ENCODE data around the gene MTMR10.

GRCh38 chr15:30984118-30984517 is 7.3 kb downstream of the MTMR10 start:
- no peak for TF ChIP-seq CTCF (IDR thresholded peaks at IDR 0.05)
- TF ChIP-seq BHLHE40 (IDR thresholded peaks at IDR 0.05; ENCODE audit: low read depth, low read length): no peak
- TF ChIP-seq POLR2A (IDR thresholded peaks at IDR 0.05; ENCODE audit: low read length): no peak
- no peak for TF ChIP-seq ELK1 (IDR thresholded peaks at IDR 0.05; ENCODE audit: low read depth, low read length)
- TF ChIP-seq MAX (IDR thresholded peaks at IDR 0.05): no peak
- no peak for TF ChIP-seq ZFP36 (IDR thresholded peaks at IDR 0.05; ENCODE audit: borderline replicate concordance, partially characterized antibody)
- no peak for TF ChIP-seq MYC (IDR thresholded peaks at IDR 0.05; ENCODE audit: borderline replicate concordance, low read length)
- no peak for TF ChIP-seq EP300 (IDR thresholded peaks at IDR 0.05)
- TF ChIP-seq CEBPB (IDR thresholded peaks at IDR 0.05): no peak
- no peak for TF ChIP-seq USF2 (IDR thresholded peaks at IDR 0.05)
- no peak for TF ChIP-seq FOSL2 (IDR thresholded peaks at IDR 0.05)
- TF ChIP-seq FOSL2 (CRISPR knock-in tag; IDR thresholded peaks at IDR 0.05): no peak
- no peak for TF ChIP-seq RARB (CRISPR knock-in tag; IDR thresholded peaks at IDR 0.05)

All from A549 (cell line).